GM21423 (cell line): ENCODE results near the gene SLC38A10.

Experiments
- ATAC-seq: cut with Tn5 transposase; IDR thresholded peaks from one replicate; pipeline ENCODE4 v1.9.1; 2021; ENCODE audit warnings: mild to moderate bottlenecking, moderate library complexity; ENCODE audit not compliant: unreplicated experiment

SLC38A10 gene

GRCh38 chr17:81210868-81211267 is 84.2 kb downstream of the SLC38A10 start:
- no peak for ATAC-seq

- no peak for ATAC-seq
These were observed 84.6 kb downstream of the SLC38A10 start for GRCh38 chr17:81210466-81210865.

DNA sequence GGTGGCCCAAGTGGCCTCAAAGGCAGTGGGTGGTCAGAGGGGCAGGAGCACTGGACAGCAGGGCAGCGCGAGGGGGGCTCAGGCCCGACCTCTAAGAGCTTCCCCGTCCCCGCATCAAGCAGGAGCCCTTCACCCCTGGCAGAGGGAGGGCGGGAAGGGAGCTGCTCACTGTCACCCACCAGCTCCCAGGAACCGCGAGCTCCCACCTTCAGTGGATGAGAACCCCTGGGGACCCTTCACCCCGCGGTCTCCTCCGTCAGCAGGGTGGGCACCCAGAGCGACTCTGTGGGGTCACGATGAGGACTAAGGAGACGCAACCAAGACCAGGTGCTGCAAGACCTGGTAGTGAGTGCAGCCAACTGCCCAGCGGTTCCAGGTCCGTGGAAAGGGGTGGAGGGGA is 86.0 kb downstream of the SLC38A10 start:
- ATAC-seq = no peak

DNA sequence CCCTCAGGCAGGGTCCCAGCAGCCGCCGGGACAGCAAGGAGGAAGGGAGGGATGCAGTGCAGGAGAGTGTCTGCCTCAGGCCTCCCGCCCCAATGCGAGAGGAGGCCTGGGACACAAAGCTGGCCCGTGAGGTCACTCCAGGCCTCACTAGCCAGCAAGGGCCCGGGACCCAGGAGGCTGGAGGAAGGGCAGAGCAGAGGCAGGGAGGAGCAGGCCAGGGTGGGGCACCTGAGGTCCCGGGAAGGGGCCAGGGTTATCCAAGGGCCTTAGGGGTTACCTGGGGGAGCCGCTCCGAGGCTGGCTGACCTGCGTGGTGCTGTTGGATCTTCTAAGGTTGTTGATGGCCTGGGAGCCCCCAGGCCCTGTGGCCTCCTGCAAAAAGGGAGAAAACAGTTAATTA is 86.5 kb downstream of the SLC38A10 start:
- ATAC-seq = no peak

DNA sequence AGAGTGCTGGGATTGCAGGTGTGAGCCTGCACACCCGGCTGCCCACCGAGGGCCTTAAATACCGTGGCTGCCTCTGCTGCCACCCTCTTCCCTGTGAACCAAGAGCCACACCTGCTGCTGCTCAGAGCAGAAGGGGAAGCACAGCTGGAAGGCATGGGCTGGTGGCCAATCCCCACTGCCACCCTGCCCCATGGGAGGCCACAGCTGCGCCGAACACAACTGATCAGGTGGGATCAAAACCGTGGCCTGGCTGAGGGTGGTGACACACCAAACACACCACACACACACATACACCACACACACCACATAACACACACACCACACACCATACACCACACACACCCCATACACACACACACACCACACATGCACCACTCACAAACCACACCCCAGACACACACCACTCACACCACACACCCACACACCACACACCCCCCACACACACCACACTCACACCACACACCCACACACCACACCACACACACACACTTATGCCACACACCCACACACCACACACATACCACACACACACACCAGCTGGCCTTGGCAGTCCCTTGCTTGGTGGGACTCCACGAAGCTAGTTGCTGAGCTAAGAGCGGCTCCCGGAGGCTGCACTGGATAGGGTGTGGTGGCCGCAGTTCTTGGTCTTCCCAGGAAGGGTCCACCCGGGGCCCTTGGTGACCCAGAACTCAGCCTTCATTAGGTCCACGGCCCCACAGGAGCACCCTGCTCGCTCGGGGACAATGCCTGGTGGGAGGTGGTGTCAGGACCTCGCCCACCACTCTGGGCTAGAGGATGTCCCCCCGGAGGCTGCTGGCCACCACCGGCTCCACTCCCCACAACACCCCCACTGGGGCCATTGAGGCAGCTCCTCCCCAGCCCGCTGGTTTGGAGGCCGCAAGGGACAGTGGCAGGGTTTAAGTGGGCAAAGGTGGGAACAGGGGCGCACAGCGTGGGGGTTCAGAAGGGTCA is 87.2 kb downstream of the SLC38A10 start:
- no peak for ATAC-seq

- ATAC-seq = no peak
These were observed 88.5 kb downstream of the SLC38A10 start for GRCh38 chr17:81206657-81207056.

DNA sequence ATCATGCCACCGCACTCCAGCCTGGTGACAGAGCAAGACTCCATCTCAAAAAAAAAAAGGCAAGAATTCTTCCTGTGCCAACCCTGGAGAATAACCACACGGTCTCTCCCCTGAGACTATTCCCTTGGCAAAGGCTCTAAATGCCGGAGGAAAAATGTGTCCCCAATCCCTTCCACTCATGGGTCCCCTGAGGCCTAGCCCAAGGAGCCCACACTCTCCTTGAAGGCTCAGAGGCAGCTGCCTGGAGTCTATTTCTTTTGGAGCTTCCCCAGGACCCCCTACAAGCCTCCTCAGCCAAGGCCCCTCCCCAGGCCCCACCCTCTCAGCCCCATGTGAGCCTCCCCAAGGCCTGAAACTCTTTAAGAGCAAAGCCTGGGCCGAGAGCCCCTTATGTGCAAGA is 88.9 kb downstream of the SLC38A10 start:
- ATAC-seq = no peak

- ATAC-seq = no peak
These were observed 90.5 kb downstream of the SLC38A10 start for GRCh38 chr17:81204578-81204977.

GRCh38 chr17:81203136-81203535 is 92.0 kb downstream of the SLC38A10 start:
- ATAC-seq = no peak

DNA sequence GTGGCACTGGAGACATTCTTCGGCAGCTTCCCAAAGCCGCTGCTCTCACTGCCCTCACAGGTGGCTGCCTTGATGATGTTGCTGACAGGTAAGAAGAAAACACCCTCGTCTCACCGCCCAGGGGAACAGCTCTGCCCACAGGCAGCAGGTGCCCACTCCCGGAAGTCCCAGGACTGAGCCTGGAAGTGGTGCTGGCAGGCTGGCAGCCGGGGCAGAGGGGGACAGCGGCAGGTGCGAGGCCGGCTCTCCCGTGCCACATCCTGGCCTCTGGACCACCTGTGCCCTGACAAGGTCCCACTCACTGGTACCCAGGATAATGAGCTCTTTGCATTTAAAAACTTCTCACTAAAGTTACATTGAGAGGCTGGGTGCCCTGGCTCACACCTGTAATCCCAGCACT is 92.8 kb downstream of the SLC38A10 start:
- no peak for ATAC-seq

DNA sequence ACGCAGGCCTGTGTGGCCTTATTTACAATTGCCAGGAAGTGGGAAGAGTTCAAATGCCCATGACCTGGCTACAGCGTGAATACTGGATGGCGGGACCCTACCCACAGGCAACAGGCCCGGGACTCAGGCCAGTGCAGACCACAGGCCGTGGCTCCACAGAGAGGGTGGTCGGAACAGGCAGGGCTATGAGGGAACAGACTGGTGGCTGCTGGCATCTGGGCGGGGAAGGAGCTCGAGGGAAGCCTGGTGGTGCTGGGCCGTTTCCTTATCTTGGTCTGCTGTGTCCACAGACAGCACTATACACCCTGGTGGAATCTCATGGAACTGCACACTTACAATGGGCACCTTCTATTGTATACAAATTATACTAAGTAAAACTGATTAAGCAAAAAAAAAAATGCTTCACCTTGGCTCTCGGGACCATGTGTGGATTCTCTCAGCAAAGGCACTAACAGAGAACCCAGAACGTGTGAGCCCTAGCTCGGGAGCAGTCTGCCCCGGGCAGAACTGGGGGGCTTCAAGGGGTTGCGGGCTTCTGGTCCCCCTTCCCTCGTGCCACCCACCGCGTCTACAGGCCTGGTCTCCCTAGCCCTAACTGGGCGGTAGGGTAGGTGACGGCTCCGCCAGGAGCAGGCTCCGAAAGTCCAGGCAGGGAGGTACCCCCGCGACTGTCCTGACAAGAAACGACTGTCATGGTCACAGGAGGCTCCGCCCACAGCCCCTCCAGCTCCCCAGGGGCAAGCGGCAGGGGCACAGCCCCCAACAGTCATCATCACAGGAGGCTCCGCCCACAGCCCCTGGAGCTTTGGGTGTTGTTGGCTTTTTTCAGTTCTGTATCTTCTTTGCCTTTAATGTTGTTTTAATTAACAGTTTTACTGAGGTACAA is 94.2 kb downstream of the SLC38A10 start:
- ATAC-seq = no peak

GRCh38 chr17:81200201-81200600 is 94.9 kb downstream of the SLC38A10 start:
- ATAC-seq = no peak

DNA sequence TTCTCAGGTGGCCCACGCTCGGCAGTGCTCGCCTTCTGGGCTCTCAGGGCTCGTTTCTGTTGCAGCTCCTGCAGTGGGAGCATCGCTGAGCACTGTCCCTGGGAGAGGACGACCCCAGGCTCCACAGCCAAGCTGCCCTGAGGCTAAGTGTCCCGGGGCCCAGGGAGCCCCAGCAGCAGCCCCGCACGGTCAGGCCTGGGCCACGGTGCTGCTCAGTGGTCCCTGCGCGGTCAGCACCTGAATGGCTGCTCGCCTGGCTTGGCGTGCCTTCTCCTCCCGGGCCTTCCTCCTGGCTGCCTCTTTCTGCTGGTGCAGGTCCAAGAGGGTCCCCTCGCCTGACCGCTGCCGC is 95.7 kb downstream of the SLC38A10 start:
- no peak for ATAC-seq

DNA sequence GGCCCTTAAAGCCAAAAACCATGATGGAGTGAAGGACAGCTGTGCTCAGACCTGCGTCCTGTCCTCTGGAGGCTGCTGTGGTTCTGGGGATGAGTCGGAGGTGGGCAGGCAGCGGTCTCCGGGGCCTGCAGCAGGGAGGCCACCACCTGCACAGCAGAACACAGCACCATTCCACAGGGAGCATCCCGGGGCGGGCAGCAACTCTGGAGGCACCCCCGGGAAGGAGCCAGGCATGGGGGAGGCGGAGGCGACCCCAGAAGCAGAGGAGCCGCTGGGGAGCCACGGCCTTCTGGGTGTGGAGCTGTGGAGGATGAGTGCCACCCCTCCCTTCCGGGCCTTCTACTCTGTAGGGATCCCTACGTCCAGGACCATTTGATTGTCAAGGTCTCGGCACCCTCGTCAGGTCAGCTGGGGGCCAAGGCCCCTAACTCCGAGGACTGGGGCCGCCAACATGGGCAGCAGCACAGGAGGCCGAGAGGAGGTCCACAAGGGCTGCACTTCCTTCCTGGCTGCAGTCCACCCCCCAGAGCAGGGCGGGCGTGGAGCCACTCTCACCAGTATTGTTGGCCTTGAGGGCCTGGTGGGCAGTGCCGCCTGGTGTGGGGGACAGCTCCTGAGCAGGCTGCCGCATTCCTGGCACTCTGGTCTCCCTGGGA is 96.2 kb downstream of the SLC38A10 start:
- ATAC-seq = no peak

GRCh38 chr17:81197831-81198490 is 97.1 kb downstream of the SLC38A10 start:
- no peak for ATAC-seq

GRCh38 chr17:81197409-81197795 is 97.7 kb downstream of the SLC38A10 start:
- ATAC-seq = no peak

DNA sequence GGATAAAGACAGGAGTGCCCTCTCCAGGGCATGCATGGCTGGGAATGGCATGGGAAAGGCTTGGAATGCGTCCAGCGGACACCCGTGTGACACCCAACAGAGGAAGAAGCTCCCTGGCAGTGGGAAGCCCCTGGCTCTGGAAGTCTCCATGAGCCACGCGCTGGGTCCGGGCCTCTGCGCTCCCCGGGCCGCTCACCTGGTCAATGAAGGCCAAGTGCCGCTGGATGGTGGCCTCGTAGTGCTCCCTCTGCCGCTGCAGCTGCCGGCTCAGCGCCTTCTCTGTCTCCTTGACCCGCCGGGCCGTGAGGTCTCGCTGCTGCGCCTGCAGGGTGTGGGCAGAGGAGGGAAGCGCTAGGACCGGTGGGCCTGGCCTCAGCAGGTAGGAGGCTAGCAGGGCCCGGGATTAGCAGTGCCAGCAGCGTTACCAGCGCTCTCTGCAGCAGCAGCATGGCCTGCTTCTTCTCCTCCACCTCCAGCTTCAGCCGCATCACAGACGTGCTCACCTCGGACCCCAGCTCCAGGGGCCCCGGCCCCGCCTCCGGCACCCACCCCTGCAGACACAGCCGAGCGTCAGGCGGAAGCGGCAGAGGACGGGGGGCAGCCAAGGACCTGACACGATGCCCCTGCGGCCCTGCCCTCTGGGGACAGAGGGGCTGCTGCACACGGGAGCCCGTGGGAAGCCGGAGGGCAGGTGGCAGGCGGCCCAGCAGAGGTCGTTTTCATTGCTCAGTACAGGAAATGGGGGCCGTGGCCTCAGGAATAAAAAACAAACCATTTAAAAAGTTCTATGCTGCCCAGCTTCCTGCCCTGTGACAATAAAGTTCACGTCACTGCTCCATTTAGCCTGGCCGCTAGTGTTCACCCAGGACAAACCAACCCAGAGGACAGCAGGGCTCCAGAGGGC is 98.3 kb downstream of the SLC38A10 start:
- no peak for ATAC-seq

DNA sequence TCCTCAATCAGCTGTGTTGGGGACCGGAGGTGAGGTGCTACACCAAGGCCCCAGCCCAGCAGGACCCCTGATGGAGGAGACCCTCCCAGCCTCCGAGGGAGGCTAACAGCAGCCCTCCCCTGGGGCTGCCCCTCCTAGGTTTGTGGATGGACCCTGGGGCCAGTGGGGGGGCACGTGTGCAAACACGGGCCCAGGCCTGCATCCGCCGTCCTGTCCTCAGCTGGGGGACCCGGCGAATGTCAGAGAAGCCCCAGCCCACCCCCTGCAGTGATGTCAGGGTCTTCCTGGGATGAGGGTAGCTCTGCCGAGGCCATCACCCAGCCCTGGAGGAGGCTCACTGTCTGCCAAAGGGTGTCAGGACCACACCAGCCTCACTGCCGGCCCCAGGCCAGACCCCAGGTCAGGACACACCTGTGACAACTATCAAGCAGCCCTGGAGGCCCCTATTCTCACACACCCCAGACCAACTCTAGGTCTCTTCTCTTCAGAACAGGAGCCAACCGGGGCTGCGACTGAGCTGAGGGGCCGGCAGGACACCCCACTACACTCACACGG is 99.1 kb downstream of the SLC38A10 start:
- no peak for ATAC-seq
